Activated T-helper 1 cell treated with Interleukin-2 at 50 U/mL for 16 hours (primary cell): Measurements from ENCODE around the gene NOS3.
"Not testable (repeated sequence)": the region's sequence is repeated elsewhere in the genome, so short reads cannot be mapped to it uniquely, and the experiment has no call there.

Source experiments
- DNase-seq: peaks from one replicate; pipeline ENCODE4 v3.0.0-alpha.2; 2020; ENCODE audit warnings: low read depth

The NOS3 gene

GRCh38 chr7:151017370-151017952 is 26.6 kb downstream of the NOS3 start:
- DNase-seq: no peak

GRCh38 chr7:151017953-151018420 is 27.2 kb downstream of the NOS3 start:
- peak; percentile 65 for DNase-seq

GRCh38 chr7:151018421-151019129 is 27.8 kb downstream of the NOS3 start:
- no peak for DNase-seq

- DNase-seq: no peak
These were observed 28.3 kb downstream of the NOS3 start for GRCh38 chr7:151019130-151019447.

GRCh38 chr7:151020231-151020630 is 29.4 kb downstream of the NOS3 start:
- no peak for DNase-seq

- no peak for DNase-seq
These were observed 32.4 kb downstream of the NOS3 start for GRCh38 chr7:151023232-151023631.

- no peak for DNase-seq
These were observed 33.7 kb downstream of the NOS3 start, which contains the start of gene ATG9B for GRCh38 chr7:151024435-151025056. Gene ATG9B (minus strand): TSS chr7:151024494. CDS start chr7:151024423, 71 bp downstream.

- DNase-seq: no peak
These were observed 35.3 kb downstream of the NOS3 start for GRCh38 chr7:151025924-151026671.

- not testable (repeated sequence) for DNase-seq
These were observed 36.2 kb downstream of the NOS3 start for GRCh38 chr7:151026771-151027727.

GRCh38 chr7:151027728-151028130 is 36.9 kb downstream of the NOS3 start:
- not testable (repeated sequence) for DNase-seq

- peak; percentile 93 for DNase-seq
These were observed 37.5 kb downstream of the NOS3 start, which contains the start of gene ABCB8 for GRCh38 chr7:151028131-151028947. Gene ABCB8 (plus strand): TSS chr7:151028450. CDS start chr7:151028516, 66 bp downstream.

- no peak for DNase-seq
These were observed 38.2 kb downstream of the NOS3 start for GRCh38 chr7:151028948-151029501.

GRCh38 chr7:151031011-151031410 is 40.2 kb downstream of the NOS3 start:
- DNase-seq: no peak

GRCh38 chr7:151032936-151033863 is 42.4 kb downstream of the NOS3 start:
- no peak for DNase-seq

- DNase-seq: no peak
These were observed 43.0 kb downstream of the NOS3 start for GRCh38 chr7:151033864-151034249.

GRCh38 chr7:151034312-151035025 is 43.7 kb downstream of the NOS3 start:
- no peak for DNase-seq

- DNase-seq: no peak
These were observed 44.4 kb downstream of the NOS3 start for GRCh38 chr7:151035026-151035717.

- DNase-seq: no peak
These were observed 45.1 kb downstream of the NOS3 start for GRCh38 chr7:151035902-151036301.
